ENCODE results near the gene CAGE1. TPM values are rescaled to one million over a fixed set of nuclear protein-coding genes. Genes with fewer than 3 reads are reported as not detected.

The CAGE1 gene
- total RNA-seq, 1 experiment from 2014 or later, result 0.29 TPM

DNA sequence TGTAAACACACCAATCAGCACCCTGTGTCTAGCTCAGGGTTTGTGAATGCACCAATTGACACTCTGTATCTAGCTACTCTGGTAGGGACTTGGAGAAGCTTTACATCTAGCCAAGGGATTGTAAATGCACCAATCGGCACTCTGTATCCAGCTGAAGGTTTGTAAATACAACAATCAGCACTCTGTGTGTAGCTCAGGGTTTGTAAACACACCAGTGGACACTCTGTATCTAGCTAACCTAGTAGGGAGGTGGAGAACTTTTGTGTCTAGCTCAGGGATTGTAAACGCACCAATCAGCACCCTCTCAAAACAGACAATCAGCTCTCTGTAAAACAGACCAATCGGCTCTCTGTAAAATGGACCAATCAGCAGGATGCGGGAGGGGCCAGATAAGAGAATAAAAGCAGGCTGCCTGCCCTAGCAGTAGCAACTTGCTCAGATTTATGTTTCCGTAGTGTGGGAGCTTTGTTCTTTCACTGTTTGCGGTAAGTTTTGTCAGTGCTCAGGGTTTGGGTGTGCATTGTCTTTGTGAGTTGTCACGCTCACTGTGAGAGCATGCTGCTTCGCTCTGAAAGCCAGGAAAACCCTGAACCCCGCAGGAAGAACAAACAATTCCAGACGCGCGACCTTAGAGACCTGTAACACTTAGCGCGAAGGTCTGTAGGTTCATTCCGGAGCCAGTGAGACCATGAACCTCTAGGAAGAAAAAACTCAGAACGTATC is 37.1 kb upstream of the CAGE1 start:
- H3K4me1 ChIP-seq (ENCODE audit: insufficient read depth, low read length), result no peaks in the 10 kb centered on the region
- H3K27me3 ChIP-seq (ENCODE audit: low read length), result no peaks in the 10 kb centered on the region
- no peak for DNase-seq
- CTCF ChIA-PET, result no interaction called here
- no peaks in the 10 kb centered on the region for H3K79me2 ChIP-seq (ENCODE audit: low read length)
- no peaks in the 10 kb centered on the region for H3F3A ChIP-seq (ENCODE audit: low read length, unreplicated experiment)
- H3K36me3 ChIP-seq (ENCODE audit: low read depth, low read length), result no peaks in the 10 kb centered on the region
- POLR2A ChIA-PET (ENCODE audit: unreplicated experiment), result interaction anchor here (0.6 kb wide), 1 partner anchor 1763 kb away, joined by 3 read pairs; no protein-coding TSS in a partner anchor
- no peak for ATAC-seq
- H3K9me3 ChIP-seq (ENCODE audit: low read length), result no peaks in the 10 kb centered on the region
- no peak overlapping the region for H3K4me2 ChIP-seq (ENCODE audit: low read length)
- no peak overlapping the region for H3K27ac ChIP-seq (ENCODE audit: low read length)
- no peak overlapping the region for H3K9ac ChIP-seq (ENCODE audit: low read length)
- H2AFZ ChIP-seq (ENCODE audit: low read length), result no peak overlapping the region
- no peak for TF ChIP-seq EZH2 (IDR thresholded peaks at IDR 0.05; ENCODE audit: low read length, unreplicated experiment)
- no peak for TF ChIP-seq CTCF (conservative IDR thresholded peaks at IDR 0.05; ENCODE audit: low read depth, low read length)
- no peak for TF ChIP-seq EZH2phosphoT487 (IDR thresholded peaks at IDR 0.05; ENCODE audit: borderline replicate concordance, low read length)
- H3K4me3 ChIP-seq (ENCODE audit: low read length), result no peak overlapping the region
- intact Hi-C loops (cut with micrococcal nuclease), result loop anchor here (5.0 kb wide), 1 partner anchor 176 kb away; no protein-coding TSS in a partner anchor
- H4K20me1 ChIP-seq (ENCODE audit: low read length), result no peaks in the 10 kb centered on the region
- no peaks in the 10 kb centered on the region for H3K9me2 ChIP-seq (replicated peaks; ENCODE audit: low read length)
- BruUV-seq (replicated peaks), result no TSS peak

DNA sequence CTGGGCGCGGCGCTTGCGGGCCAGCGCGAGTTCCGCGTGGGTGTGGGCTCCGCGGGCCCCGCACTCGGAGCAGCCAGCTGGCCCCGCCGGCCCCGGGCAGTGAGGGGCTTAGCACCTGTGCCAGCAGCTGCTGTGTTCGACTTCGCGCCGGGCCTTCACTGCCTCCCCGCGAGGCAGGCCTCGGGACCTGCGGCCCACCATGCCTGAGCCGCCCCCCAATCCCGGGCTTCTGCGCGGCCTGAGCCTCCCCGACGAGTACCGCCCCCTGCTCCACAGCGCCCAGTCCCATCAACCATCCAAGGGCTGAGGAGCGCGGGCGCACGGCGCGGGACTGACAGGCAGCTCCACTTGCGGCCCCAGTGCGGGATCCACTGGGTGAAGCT is 36.3 kb upstream of the CAGE1 start:
- Histone ChIP-seq H3K79me2 (ENCODE audit: low read length) (no peaks in the 10 kb centered on the region), H3K27me3 (ENCODE audit: low read length) (no peaks in the 10 kb centered on the region), H3K9me2 (replicated peaks; ENCODE audit: low read length) (no peaks in the 10 kb centered on the region), H2AFZ (ENCODE audit: low read length) (no peak overlapping the region), H3K27ac (ENCODE audit: low read length) (no peak overlapping the region), H3K4me3 (ENCODE audit: low read length) (no peak overlapping the region), H3K4me1 (ENCODE audit: insufficient read depth, low read length) (no peaks in the 10 kb centered on the region), H3K9me3 (ENCODE audit: low read length) (no peaks in the 10 kb centered on the region), H3K36me3 (ENCODE audit: low read depth, low read length) (no peaks in the 10 kb centered on the region), H4K20me1 (ENCODE audit: low read length) (no peaks in the 10 kb centered on the region), H3F3A (ENCODE audit: low read length, unreplicated experiment) (no peaks in the 10 kb centered on the region), H3K9ac (ENCODE audit: low read length) (no peak overlapping the region), H3K4me2 (ENCODE audit: low read length) (no peak overlapping the region)
- intact Hi-C loops (cut with micrococcal nuclease), result loop anchor here (1.0 to 5.0 kb wide), 3 partner anchors 115 to 190 kb away; partner anchors contain the start of gene DSP
- TF ChIP-seq EZH2phosphoT487 (IDR thresholded peaks at IDR 0.05; ENCODE audit: borderline replicate concordance, low read length), result no peak
- no peak for TF ChIP-seq EZH2 (IDR thresholded peaks at IDR 0.05; ENCODE audit: low read length, unreplicated experiment)
- no peak for TF ChIP-seq CTCF (conservative IDR thresholded peaks at IDR 0.05; ENCODE audit: low read depth, low read length)
- DNase-seq, result no peak
- no TSS peak for BruUV-seq (replicated peaks)
- ATAC-seq, result no peak
- ChIA-PET POLR2A (ENCODE audit: unreplicated experiment) (interaction anchor here (0.6 kb wide), 1 partner anchor 1762 kb away, joined by 3 read pairs; no protein-coding TSS in a partner anchor), CTCF (interaction anchor here (1.8 kb wide), 1 partner anchor 10 kb away, joined by 6 read pairs; no protein-coding TSS in a partner anchor)
